HepG2 (cell line): ENCODE results near the gene C22orf39. TPM values are rescaled to one million over a fixed set of nuclear protein-coding genes. Genes with fewer than 3 reads are reported as not detected.

ENCODE experiments used
- BRF2 ChIP-seq: sonication (generic); formaldehyde crosslinking; IDR thresholded peaks from 2 replicates; pipeline ENCODE4 v1.8.1; 2022; ENCODE audit warnings: mild to moderate bottlenecking, missing genetic modification reagents
- CBX2 ChIP-seq, 2 experiments: fragments of 200-600 bp in 1 of 2; sonication (generic); formaldehyde crosslinking in 1 of 2; IDR thresholded peaks; 2 replicates each; pipeline versions ENCODE4 v1.7.0 to v1.8.1; 2018 to 2022; ENCODE audit warnings: low read depth in 2 of 2, low read length in 1 of 2, mild to moderate bottlenecking in 1 of 2, missing genetic modification reagents in 1 of 2
- GATAD1 ChIP-seq: IDR thresholded peaks from 2 replicates; pipeline ENCODE4 v1.6.1; 2016; ENCODE audit warnings: missing genetic modification reagents, missing compliant biosample characterization
- HNRNPL ChIP-seq: fragments of 200-400 bp; formaldehyde crosslinking; IDR thresholded peaks from 2 replicates; pipeline ENCODE4 v1.6.1; 2017; ENCODE audit warnings: mild to moderate bottlenecking, low read depth, low read length
- HNRNPUL1 ChIP-seq: fragments of 200-400 bp; formaldehyde crosslinking; IDR thresholded peaks from 2 replicates; pipeline ENCODE4 v1.6.1; 2017; ENCODE audit warnings: low read depth, mild to moderate bottlenecking, low read length, moderate library complexity
- KDM1A ChIP-seq: IDR thresholded peaks from 2 replicates; pipeline ENCODE4 v1.6.1; 2016; ENCODE audit warnings: missing compliant biosample characterization
- MATR3 ChIP-seq: sonication (generic); formaldehyde crosslinking; IDR thresholded peaks from 2 replicates; pipeline ENCODE4 v1.4.0; 2020; ENCODE audit warnings: missing genetic modification reagents
- NR2C2 ChIP-seq: sonication (generic); formaldehyde crosslinking; IDR thresholded peaks from 2 replicates; pipeline ENCODE4 v1.4.0; 2020; ENCODE audit warnings: missing genetic modification reagents, mild to moderate bottlenecking, moderate library complexity, borderline replicate concordance
- TFE3 ChIP-seq: IDR thresholded peaks from 2 replicates; pipeline ENCODE4 v1.6.1; 2016
- ZBTB21 ChIP-seq: sonication (generic); formaldehyde crosslinking; IDR thresholded peaks from 2 replicates; pipeline ENCODE4 v1.4.0; 2020; ENCODE audit warnings: missing genetic modification reagents
- ZBTB33 ChIP-seq: sonication (generic); formaldehyde crosslinking; IDR thresholded peaks from 2 replicates; pipeline ENCODE4 v1.4.0; 2020; ENCODE audit warnings: missing genetic modification reagents
- ZBTB7B ChIP-seq: sonication (generic); formaldehyde crosslinking; IDR thresholded peaks from 2 replicates; pipeline ENCODE4 v1.4.0; 2020; ENCODE audit warnings: missing genetic modification reagents
- ZNF333 ChIP-seq: sonication (generic); formaldehyde crosslinking; IDR thresholded peaks from 2 replicates; pipeline ENCODE4 v1.4.0; 2020; ENCODE audit warnings: mild to moderate bottlenecking, missing genetic modification reagents, borderline replicate concordance
- polyA plus RNA-seq, 8 experiments: library from polyadenylated mRNA; depleted of rRNA in 3 of 8; stranded (reverse) in 7 of 8; unstranded in 1 of 8; fragments of >200 nt; fragmentation: Illumina TruSeq in 4 of 8; extraction: Trizol in 4 of 8; gene quantifications; 2 replicates each; pipeline versions ENCODE4 v1.2.1 to v1.2.3, GENCODE V29; 2011 to 2016; ENCODE audit warnings: low read depth in 4 of 8, missing spikeins in 1 of 8, mixed read lengths in 1 of 8; ENCODE audit not compliant: insufficient read depth in 1 of 8
- total RNA-seq, 5 experiments: library from RNA; depleted of rRNA; stranded (reverse); fragments of >200 nt; fragmentation: Illumina TruSeq; extraction: Trizol; gene quantifications; 2 replicates each; pipeline ENCODE4 v1.2.3, GENCODE V29; 2016; ENCODE audit warnings: low read depth in 1 of 5
- TF ChIP-seq, protein P1 (sequence below): sonication (generic); formaldehyde crosslinking; conservative IDR thresholded peaks from 2 replicates; pipeline ENCODE4 v1.4.0; 2020; ENCODE audit warnings: missing genetic modification reagents
- TF ChIP-seq, protein P2 (sequence below): IDR thresholded peaks from 2 replicates; pipeline ENCODE4 v1.6.1; 2016; ENCODE audit warnings: control low read depth
- TF ChIP-seq, protein P3 (sequence below): fragments of 450-650 bp; IDR thresholded peaks from 2 replicates; pipeline ENCODE4 v1.6.1; 2017; ENCODE audit warnings: mild to moderate bottlenecking
- TF ChIP-seq, protein P4 (sequence below): sonication (generic); formaldehyde crosslinking; IDR thresholded peaks from 2 replicates; pipeline ENCODE4 v1.5.1; 2020; ENCODE audit warnings: missing genetic modification reagents, mild to moderate bottlenecking, borderline replicate concordance

Gene C22orf39
- total and polyA plus RNA-seq, 2 of the 13 experiments (the other 11 are each of a cell fraction or from before 2014, with no cell fraction given) = 23.4 to 26.4 TPM

DNA sequence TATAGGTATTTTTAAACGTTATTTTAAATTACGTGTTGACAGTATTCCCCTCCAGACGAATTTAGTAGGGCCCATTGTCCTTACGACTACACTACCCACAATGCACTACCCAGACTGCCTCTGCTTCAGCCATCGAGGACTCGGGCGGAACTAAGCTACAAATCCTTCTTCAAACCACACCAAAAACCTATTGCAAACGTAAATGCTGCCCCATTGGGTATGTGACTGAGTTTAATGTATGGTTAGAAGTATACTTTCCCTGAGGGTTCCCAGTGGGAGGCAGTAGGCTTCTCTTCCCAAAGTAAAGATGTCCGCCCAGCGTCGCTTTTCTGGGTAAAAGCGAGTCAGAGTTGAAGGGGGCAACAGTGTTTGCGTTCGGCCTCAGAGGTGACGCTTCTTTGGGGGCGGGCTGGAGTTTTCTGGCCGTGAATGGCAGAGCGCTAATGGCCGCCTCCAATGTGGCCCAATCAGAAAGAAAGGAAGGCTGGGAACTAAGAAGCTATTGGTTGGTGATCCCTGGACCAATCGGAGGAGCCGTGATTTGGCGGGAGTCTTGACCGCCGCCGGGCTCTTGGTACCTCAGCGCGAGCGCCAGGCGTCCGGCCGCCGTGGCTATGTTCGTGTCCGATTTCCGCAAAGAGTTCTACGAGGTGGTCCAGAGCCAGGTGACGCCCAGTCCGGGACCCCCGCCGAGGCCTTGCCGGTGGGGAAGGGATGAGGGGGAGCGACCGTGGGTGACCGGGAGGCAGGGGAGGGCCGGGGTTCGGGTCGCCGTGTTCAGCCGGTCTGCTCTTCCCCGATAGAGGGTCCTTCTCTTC is 32.1 kb upstream of the C22orf39 start, which contains the start of gene CDC45 (continued):
- TF ChIP-seq BRF2 (CRISPR knock-in tag) = peak; percentile 57; the same call in 1 of the 2 replicates
- no peak for TF ChIP-seq HNRNPL
- no peak for TF ChIP-seq MATR3 (CRISPR knock-in tag)
- TF ChIP-seq NR2C2 (CRISPR knock-in tag) = peak; percentile 98
- TF ChIP-seq, protein P1, sequence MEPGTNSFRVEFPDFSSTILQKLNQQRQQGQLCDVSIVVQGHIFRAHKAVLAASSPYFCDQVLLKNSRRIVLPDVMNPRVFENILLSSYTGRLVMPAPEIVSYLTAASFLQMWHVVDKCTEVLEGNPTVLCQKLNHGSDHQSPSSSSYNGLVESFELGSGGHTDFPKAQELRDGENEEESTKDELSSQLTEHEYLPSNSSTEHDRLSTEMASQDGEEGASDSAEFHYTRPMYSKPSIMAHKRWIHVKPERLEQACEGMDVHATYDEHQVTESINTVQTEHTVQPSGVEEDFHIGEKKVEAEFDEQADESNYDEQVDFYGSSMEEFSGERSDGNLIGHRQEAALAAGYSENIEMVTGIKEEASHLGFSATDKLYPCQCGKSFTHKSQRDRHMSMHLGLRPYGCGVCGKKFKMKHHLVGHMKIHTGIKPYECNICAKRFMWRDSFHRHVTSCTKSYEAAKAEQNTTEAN (CRISPR knock-in tag) = no peak
- no peak for TF ChIP-seq HNRNPUL1
- TF ChIP-seq, protein P2, sequence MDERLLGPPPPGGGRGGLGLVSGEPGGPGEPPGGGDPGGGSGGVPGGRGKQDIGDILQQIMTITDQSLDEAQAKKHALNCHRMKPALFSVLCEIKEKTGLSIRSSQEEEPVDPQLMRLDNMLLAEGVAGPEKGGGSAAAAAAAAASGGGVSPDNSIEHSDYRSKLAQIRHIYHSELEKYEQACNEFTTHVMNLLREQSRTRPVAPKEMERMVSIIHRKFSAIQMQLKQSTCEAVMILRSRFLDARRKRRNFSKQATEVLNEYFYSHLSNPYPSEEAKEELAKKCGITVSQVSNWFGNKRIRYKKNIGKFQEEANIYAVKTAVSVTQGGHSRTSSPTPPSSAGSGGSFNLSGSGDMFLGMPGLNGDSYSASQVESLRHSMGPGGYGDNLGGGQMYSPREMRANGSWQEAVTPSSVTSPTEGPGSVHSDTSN = no peak
- peak; percentile 12; the same call in 1 of the 2 replicates for TF ChIP-seq ZBTB7B (CRISPR knock-in tag)
- peak; percentile 62; the same call in 1 of the 2 replicates for TF ChIP-seq ZBTB21 (CRISPR knock-in tag)
- no peak for TF ChIP-seq KDM1A (CRISPR knock-in tag)
- peak; percentile 90 for TF ChIP-seq GATAD1 (CRISPR knock-in tag)
- TF ChIP-seq ZBTB33 (CRISPR knock-in tag) = no peak
- TF ChIP-seq, protein P3, sequence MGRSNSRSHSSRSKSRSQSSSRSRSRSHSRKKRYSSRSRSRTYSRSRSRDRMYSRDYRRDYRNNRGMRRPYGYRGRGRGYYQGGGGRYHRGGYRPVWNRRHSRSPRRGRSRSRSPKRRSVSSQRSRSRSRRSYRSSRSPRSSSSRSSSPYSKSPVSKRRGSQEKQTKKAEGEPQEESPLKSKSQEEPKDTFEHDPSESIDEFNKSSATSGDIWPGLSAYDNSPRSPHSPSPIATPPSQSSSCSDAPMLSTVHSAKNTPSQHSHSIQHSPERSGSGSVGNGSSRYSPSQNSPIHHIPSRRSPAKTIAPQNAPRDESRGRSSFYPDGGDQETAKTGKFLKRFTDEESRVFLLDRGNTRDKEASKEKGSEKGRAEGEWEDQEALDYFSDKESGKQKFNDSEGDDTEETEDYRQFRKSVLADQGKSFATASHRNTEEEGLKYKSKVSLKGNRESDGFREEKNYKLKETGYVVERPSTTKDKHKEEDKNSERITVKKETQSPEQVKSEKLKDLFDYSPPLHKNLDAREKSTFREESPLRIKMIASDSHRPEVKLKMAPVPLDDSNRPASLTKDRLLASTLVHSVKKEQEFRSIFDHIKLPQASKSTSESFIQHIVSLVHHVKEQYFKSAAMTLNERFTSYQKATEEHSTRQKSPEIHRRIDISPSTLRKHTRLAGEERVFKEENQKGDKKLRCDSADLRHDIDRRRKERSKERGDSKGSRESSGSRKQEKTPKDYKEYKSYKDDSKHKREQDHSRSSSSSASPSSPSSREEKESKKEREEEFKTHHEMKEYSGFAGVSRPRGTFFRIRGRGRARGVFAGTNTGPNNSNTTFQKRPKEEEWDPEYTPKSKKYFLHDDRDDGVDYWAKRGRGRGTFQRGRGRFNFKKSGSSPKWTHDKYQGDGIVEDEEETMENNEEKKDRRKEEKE = no peak
- TF ChIP-seq CBX2 (IDR thresholded peaks at IDR 0.05; ENCODE audit: low read depth, low read length) = no peak
- TF ChIP-seq CBX2 (CRISPR knock-in tag; IDR thresholded peaks at IDR 0.05; ENCODE audit: low read depth) = no peak
- TF ChIP-seq ZNF333 (CRISPR knock-in tag) = no peak
- no peak for TF ChIP-seq TFE3 (CRISPR knock-in tag)
- TF ChIP-seq, protein P4, sequence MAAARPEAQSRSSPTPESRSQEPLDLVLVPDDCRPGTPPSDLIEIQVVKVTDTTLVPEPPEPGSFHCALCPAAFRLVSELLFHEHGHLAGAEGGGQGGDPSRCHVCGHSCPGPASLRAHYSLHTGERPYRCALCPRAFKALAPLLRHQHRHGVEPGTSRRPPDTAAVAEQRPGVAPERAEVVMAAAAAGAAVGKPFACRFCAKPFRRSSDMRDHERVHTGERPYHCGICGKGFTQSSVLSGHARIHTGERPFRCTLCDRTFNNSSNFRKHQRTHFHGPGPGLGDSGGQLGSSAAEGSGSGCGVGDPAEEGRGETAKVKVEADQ = 0 out of 2 replicates have a peak, but pooled peaks have one; percentile 34
